BE2C (cell line): ENCODE results near the gene OCA2.

Source experiments
- DNase-seq: peaks from one replicate; pipeline ENCODE4 v3.0.0-alpha.2; 2020
- H3K27me3 ChIP-seq: fragments of 250-450 bp; sonication (Bioruptor Pico); 2 replicates; pipeline ENCODE4 v1.5.1; 2020; ENCODE audit warnings: mild to moderate bottlenecking
- H3K36me3 ChIP-seq: fragments of 250-450 bp; sonication (Bioruptor Pico); 2 replicates; pipeline ENCODE4 v1.5.1; 2020; ENCODE audit warnings: mild to moderate bottlenecking
- H3K4me1 ChIP-seq: fragments of 250-450 bp; sonication (Bioruptor Pico); 2 replicates; pipeline ENCODE4 v1.5.1; 2020
- H3K4me3 ChIP-seq: 2 replicates; pipeline ENCODE4 v1.5.1; 2011; ENCODE audit warnings: low read depth, low read length
- H3K9me3 ChIP-seq: fragments of 250-450 bp; sonication (Bioruptor Pico); 2 replicates; pipeline ENCODE4 v1.5.1; 2020
- TF ChIP-seq, protein P1 (sequence below): IDR thresholded peaks from 2 replicates; pipeline ENCODE4 v1.5.1; 2012; ENCODE audit warnings: mild to moderate bottlenecking, low read depth, low read length

The OCA2 gene

DNA sequence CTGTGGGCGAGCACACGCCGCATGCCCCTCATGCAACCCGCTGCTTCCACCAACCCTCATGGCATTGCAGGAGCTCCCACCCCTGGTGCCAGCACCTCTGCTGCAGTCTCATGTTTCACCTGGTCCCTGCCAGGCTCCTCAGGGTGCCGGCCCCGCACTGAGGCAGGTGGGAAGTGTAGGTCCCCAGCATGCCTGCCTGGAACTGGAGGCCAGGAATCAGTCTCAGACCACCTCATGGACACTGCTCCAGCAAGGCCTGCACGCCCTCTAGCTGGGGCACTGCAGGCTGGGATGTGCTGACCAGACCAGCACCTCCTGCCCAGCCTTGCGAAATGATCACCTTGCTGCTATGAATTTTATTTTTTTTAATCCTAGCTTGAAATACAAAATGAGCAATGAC, 39.1 kb downstream of the OCA2 start:
- TF ChIP-seq, protein P1, sequence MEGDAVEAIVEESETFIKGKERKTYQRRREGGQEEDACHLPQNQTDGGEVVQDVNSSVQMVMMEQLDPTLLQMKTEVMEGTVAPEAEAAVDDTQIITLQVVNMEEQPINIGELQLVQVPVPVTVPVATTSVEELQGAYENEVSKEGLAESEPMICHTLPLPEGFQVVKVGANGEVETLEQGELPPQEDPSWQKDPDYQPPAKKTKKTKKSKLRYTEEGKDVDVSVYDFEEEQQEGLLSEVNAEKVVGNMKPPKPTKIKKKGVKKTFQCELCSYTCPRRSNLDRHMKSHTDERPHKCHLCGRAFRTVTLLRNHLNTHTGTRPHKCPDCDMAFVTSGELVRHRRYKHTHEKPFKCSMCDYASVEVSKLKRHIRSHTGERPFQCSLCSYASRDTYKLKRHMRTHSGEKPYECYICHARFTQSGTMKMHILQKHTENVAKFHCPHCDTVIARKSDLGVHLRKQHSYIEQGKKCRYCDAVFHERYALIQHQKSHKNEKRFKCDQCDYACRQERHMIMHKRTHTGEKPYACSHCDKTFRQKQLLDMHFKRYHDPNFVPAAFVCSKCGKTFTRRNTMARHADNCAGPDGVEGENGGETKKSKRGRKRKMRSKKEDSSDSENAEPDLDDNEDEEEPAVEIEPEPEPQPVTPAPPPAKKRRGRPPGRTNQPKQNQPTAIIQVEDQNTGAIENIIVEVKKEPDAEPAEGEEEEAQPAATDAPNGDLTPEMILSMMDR, result no peak
- no peak overlapping the region for H3K4me3 ChIP-seq
- 0 out of 2 replicates have a peak, but pooled peaks cover 4% of the 10 kb centered on the region for H3K27me3 ChIP-seq
- no peaks in the 10 kb centered on the region for H3K4me1 ChIP-seq
- no peaks in the 10 kb centered on the region for H3K9me3 ChIP-seq
- no peak for DNase-seq
- H3K36me3 ChIP-seq, result no peaks in the 10 kb centered on the region

DNA sequence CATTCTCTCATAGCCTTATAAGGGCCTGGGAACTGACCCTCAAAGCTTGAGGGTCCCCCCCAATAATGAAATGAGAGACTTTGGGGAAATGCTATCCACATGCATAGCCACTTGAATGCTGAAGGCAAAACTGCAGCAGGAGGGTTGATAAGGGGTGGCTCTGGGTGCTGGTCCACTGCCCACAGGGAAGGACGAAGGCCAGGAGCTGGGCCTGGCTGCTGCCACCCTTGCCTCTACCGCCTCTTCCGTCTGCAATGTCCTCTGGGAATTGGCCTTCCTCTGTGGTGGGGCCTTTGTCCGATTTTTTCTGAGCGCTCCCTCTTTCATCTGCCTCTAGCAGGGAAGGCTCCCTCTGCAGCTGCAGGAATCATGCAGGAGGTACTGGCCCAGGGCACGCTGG, 41.0 kb downstream of the OCA2 start:
- Histone ChIP-seq H3K36me3 (no peaks in the 10 kb centered on the region), H3K4me1 (no peaks in the 10 kb centered on the region), H3K9me3 (no peaks in the 10 kb centered on the region), H3K27me3 (0 out of 2 replicates have a peak, but pooled peaks cover 3% of the 10 kb centered on the region), H3K4me3 (no peak overlapping the region)
- no peak for DNase-seq
- TF ChIP-seq, protein P1, result no peak

DNA sequence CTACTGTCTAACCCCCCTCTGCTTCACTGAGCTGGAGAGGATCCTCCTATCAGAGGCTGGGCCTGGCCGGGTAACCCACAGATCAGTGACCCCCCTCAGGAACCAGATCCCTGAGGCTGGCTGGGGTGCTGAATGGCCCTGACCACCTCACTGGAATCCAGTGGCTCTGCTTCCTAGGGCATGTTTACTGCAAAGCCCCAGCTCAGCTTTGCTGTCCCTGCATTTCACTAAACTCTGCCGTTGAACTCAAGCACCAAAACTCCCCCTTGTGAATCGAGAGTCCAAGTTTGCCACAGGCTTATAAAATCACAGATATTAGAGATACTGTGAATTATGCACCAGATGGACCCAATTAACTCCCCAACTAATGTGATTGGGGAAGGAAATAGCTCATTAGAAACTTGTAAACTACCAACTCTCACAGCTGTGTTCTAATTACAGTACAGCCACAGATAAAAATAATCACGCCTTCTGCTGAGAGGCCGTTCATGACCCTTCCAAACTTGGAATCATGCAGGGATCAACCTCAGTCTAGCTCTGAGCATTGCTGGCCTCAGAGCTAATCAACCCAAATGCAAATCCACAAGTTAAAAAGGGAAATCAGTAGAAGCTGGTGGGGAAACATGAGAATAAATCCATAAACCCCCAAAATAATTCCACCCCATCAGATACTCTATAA, 47.0 kb downstream of the OCA2 start:
- H3K4me1 ChIP-seq, result no peaks in the 10 kb centered on the region
- no peaks in the 10 kb centered on the region for H3K36me3 ChIP-seq
- H3K27me3 ChIP-seq, result no peaks in the 10 kb centered on the region
- DNase-seq, result no peak
- H3K4me3 ChIP-seq, result no peak overlapping the region
- no peaks in the 10 kb centered on the region for H3K9me3 ChIP-seq
- TF ChIP-seq, protein P1, result no peak

DNA sequence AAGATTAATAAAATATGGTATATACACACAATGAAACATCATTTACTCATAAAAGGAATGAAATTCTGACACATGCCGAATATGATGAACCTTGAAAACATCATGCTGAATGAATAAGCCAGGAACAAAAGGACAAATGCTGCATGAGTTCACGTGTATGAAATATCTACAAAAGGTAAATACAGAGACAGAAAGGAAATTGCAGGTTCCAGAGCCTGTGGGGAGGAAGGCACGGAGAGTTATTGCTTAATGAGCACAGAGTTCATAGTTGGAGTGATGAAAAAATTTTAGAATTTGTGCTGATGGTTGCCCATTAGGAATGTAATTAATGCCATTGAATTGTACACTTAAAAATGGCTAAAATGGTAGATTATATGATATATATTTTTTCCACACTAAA, 49.5 kb downstream of the OCA2 start:
- Histone ChIP-seq H3K27me3 (no peaks in the 10 kb centered on the region), H3K36me3 (no peaks in the 10 kb centered on the region), H3K4me3 (no peak overlapping the region), H3K9me3 (no peaks in the 10 kb centered on the region), H3K4me1 (peaks cover 2% of the 10 kb centered on the region)
- TF ChIP-seq, protein P1, result no peak
- no peak for DNase-seq

DNA sequence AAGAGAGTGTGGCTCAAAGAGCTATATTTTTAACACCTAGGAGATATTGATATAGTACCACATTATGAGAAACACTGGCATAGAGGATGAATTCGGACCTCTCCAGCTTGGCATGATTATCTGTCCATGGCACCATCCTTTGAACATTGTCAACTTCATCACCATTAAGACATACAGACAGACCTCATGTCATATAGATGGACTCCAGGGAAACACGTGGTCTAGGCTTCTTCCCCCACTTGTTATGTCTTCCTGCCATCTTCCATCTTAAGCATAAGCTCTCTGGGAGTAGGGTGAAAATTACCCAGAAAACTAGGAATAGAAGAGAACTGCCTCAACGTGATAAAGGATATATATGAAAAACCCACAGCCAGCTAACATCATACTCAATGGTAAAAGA, 51.8 kb downstream of the OCA2 start:
- Histone ChIP-seq H3K36me3 (no peaks in the 10 kb centered on the region), H3K4me3 (no peak overlapping the region), H3K27me3 (no peaks in the 10 kb centered on the region), H3K4me1 (peaks cover 13% of the 10 kb centered on the region), H3K9me3 (no peaks in the 10 kb centered on the region)
- DNase-seq, result no peak
- TF ChIP-seq, protein P1, result no peak

DNA sequence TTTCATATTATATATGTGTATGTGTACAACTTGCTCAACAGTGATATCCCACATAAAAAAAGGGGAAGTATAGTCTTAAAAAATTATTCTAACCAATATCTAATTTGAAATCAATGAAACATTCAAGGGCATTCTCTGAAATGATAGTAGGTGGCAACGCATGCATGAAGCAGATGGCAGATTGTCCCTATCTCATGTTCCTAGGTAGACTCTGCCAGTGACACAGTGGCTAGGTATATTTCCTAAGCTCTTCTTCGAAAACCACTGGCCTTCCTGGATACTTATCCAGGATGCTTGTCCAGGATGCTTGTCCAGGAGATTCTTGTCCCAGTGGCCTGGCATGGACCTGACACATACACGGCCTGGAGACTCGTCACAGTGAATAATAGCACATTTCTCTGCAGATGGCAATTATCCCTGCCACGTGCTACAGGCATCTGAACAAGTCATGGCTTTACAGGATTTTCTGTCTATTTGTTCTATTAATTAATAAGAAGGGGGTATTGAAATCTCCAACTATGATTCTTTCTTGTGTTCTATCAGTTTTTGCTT, 54.9 kb downstream of the OCA2 start:
- Histone ChIP-seq H3K9me3 (no peaks in the 10 kb centered on the region), H3K27me3 (no peaks in the 10 kb centered on the region), H3K4me1 (peaks cover 13% of the 10 kb centered on the region), H3K4me3 (no peak overlapping the region), H3K36me3 (no peaks in the 10 kb centered on the region)
- TF ChIP-seq, protein P1, result no peak
- no peak for DNase-seq
